NCI-H1105 treated with DMSO at 0.1 percent for 48 hours (cell line): ENCODE data around the gene CDHR1.

Experiments used
- DNase-seq: peaks from one replicate; lab custom pipeline; 2025; lab: John Stamatoyannopoulos, UW

CDHR1 gene

DNA sequence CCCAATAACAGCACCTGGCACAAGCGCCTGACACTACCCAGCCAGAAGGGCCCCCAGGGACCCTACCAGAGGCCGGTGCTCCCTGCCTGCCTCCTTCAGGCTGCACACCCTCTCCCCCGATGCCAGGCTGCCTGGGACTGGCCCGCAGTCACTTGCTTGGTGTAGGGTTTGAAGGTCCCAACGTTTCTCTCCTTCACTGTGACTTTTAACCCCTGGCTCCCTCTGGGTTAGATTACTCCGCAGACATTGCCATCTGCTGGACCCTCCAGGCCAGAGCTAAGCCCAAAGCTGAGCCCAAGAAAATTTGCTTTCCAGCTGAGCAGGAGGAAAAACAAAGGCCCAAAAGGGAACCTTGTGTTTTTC is 6.9 kb downstream of the CDHR1 start:
- no peak for DNase-seq

- no peak for DNase-seq
Measured at GRCh38 chr10:84201682-84202081, 7.3 kb downstream of the CDHR1 start.

DNA sequence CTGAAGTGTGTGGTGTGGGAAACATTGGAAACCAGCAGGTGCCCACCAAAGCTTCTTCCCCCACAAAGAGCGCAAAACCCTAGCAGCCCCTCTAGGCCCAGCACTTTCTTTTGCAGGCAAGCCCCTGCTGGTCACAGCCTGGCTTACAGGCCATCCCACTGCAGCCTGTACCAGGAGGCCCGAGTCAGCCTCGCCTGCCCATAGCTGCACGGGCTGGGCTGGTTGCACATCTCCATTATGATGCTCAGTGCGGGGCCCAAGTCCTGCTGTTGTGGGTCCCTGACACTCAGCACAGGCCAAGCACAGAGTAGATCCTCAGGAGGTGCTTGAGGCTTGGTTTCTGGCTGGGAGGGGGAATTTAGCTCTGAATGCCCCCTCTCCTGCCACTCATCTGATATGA is 8.0 kb downstream of the CDHR1 start:
- no peak for DNase-seq

DNA sequence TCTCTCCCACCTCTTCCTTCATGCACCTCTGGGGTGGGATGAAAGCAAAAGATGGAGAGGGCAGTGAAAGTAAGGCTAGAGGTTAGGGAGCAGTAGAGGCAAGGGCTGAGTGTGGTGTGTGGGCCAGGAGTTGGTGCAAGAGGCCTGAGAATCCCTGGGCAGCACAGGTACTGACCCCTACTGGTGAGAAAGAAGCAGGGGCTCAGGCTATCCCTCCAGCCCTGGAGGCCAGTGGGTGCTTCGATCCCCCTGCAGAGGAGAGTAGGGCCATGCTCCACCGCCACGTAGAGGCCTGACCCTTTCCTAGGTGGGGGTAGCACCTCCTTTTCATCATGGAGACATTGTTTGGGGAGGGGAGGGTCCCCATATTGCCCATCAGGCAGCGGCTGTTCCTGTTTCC is 9.8 kb downstream of the CDHR1 start:
- no peak for DNase-seq

DNA sequence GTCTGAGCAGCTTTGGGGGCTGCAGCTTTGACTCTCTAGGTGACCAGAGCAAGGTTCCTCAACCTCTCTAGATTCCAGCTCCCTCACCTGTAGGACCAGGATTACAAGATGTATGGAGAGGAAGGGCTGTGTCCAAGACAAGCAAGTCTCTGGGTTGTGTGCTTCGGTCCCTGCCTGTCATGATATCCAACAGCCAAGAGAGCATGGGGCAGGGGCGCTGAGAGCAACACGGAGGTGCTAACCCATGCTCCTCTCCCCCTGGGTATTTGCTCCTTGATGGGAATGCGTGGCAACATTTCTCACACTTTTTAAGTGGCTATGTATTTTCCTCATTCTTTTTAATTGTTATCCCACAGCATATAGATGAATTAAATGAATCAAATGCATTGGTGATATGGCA is 10.3 kb downstream of the CDHR1 start:
- no peak for DNase-seq

DNA sequence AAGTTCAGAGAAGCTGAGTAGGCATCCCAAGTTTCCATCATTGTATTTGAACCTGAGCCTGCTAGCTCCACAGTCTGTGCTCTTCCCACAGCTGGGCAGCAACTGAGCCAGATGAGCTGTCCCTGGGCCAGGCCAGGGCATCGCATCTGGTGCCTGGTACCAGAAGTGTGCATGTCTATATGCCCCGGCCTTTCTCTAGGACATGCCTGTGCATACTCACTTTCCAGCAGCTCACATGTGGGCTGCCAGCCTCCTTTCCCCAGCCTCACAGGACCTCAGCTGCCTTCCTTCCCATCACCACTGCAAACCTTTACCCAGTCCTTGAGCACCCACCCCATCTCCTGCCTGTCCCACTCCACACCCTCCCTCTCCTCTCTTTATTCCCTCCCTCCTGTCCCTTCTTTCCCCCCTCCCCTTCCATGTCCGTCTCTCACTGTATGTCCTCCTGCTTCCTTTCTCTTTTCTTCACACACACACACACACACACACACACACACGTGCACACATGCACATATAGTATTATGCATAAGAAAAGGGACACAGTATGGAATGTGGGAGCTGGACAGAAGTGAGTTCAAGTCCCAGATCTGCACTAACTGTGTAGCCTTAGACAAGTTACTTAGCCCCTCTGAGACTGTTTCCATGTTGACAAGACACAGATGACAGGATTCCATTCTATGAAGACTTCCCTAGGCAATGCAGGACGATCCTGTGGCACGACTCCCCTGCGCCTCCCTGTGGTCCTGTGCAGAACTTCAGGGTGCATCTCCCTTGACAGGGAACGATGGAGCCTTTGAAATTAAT is 10.9 kb downstream of the CDHR1 start:
- DNase-seq, result peak; percentile 27

- DNase-seq, result no peak
Measured at GRCh38 chr10:84205853-84206525, 11.7 kb downstream of the CDHR1 start.

DNA sequence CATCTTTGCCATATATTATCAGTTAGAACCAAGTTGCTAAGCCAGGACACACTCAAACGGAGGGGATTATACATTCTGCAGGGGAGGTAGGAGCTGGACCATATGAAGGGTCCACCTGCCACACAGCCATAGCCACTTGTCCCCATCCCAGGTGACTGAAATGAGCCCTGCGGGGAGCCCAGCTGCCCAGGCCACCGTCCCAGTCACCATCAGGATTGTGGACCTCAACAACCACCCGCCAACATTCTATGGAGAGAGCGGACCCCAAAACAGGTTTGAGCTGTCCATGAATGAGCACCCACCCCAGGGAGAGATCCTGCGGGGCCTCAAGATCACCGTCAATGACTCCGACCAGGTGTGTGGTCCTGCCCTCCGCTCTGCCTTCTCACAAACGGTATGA is 13.7 kb downstream of the CDHR1 start:
- no peak for DNase-seq

DNA sequence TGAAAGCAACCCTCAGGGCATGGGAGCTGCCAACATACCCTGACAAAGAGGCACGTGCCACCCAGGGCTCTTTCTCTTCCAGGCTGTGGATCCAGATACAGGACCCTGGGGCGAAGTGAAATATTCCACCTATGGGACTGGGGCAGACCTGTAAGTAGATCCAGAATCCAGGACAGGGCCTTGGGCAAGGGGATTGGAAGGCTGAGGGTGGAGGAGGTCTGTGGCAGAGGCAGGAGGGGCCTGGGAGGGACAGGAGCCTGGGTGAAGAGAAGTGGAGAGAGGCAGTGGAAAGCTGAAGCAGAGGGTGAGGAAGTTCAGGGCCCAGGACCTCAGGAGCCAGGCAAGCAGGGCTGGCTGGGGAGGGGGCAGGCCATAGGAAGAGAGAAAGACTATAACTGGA is 17.2 kb downstream of the CDHR1 start:
- no peak for DNase-seq

- no peak for DNase-seq
Measured at GRCh38 chr10:84212014-84212413, 17.7 kb downstream of the CDHR1 start.

- DNase-seq, result no peak
Measured at GRCh38 chr10:84213076-84213475, 18.7 kb downstream of the CDHR1 start.

- no peak for DNase-seq
Measured at GRCh38 chr10:84214046-84214572, 19.8 kb downstream of the CDHR1 start.

GRCh38 chr10:84214612-84215235 is 20.4 kb downstream of the CDHR1 start:
- DNase-seq, result no peak

DNA sequence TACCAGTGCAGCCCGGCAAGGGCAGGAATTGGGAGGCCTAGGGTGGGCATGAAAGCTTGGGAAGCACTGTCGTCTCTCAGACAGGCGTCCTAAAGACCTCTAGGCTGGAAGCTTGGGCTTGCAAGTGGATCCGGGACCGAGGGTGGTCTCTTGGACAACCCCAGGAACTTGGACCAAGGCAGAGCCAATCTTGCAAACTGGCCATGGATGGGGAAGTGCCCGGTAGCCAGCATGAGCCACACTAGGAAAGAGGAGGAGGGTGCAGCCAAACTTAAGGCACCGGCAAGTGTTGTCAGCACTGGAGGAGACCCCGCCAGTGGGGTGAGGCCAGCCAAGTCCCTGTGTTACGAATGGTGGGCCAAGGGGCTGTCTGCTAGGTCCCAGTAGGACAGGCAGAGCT is 22.5 kb downstream of the CDHR1 start:
- no peak for DNase-seq

- DNase-seq, result no peak
Measured at GRCh38 chr10:84217746-84218145, 23.4 kb downstream of the CDHR1 start.

DNA sequence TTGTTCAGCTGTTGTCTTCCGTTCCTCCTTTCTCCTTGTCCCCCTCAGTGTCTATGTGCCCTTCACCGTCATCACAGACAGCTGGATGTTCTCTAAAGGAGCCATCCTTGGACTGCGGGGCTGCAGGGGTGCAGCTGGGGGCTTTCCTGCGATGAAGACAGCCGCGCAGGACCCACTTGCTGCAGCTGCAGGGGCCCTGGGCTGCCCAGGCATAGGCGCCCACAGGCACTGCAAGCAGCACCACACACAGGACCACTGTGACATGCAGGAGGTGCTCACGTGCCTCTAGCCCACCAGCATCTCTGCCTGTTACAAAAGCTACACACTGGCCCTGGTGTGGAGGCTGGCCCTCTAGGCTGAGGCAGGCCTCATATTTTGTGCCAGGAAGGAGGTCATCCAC is 27.6 kb downstream of the CDHR1 start:
- DNase-seq, result no peak

DNA sequence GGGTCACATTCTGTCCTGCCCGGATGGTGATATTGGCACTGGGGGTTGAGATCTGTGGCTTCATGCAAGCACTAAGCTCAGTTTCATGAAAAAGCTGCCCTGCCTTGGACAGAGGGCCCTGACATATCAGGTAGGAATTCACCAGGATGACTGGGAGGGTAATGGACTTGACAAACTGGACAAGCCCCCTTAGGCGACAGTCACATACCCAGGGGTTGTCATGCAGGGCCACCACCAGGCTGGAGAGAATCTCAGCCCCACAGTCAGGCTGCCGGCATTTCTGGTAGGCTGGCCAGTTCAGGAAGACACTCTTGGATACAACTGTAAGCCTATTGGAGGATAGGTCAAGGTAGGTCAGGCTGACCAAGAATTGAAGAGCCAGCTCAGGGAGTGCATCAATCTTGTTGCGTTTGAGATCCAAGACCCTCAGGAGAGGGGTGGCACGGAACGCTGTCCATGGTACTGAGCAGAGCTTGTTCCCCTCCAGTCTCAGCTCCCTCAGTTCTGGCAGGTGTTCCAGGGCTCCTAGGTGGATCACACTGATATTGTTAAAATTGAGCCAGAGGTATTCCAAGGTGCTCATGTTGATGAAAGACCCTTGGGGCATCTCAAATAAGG is 30.2 kb downstream of the CDHR1 start:
- DNase-seq, result no peak

GRCh38 chr10:84225427-84226173 is 31.3 kb downstream of the CDHR1 start, which contains the start of gene LRIT2:
TSS of gene LRIT2 (minus strand) at chr10:84225544. CDS start at chr10:84225520, 24 bp downstream.
- no peak for DNase-seq

GRCh38 chr10:84226616-84227015 is 32.3 kb downstream of the CDHR1 start:
- no peak for DNase-seq

DNA sequence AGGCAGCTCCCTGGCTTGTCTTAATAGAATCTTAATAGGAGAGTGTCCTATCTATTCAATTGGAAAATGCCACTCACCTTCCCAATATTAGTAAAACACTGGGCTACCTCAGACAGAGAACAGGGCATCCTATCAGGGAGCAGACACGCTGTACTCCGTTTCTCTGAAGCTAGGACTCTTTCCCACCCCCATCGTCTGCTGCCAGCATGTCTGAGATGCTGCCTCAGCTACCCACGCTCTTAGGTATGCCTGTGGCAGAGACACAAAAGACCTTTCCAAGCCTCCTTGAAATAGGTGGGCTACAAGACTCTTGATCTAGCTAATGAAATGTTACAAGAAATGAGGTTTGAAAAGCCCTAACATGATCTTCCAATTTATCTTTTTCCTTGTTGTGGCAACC is 33.5 kb downstream of the CDHR1 start:
- DNase-seq, result no peak

DNA sequence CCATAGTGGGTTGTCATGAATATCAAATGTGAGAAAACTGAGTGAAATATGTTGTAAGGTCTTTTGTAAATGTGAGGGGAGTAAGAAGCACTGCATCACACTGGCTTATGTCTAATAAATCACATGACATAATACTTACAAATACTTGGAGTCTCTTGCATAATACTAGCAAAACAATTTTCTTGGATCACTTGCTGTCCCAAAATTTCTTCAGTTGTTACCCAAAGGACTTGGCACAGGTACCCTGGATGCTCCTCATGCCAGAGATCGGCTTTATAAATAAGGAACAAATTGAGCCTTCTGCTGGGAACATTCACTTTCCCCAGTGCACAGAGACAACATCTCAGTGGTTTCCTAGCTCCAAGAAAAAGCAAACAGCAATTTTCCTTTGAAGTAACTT is 36.0 kb downstream of the CDHR1 start:
- no peak for DNase-seq

GRCh38 chr10:84232376-84232775 is 38.0 kb downstream of the CDHR1 start:
- no peak for DNase-seq
